NCI-H146 treated with DMSO at 0.1 percent for 48 hours (cell line): ENCODE data around the gene APBA2.
"Not testable (repeated sequence)": the region's sequence is repeated elsewhere in the genome, so short reads cannot be mapped to it uniquely, and the experiment has no call there.

Experiments used
- DNase-seq: peaks from one replicate; lab custom pipeline; 2025; ENCODE audit not compliant: unreplicated experiment; lab: John Stamatoyannopoulos, UW

The APBA2 gene

DNA sequence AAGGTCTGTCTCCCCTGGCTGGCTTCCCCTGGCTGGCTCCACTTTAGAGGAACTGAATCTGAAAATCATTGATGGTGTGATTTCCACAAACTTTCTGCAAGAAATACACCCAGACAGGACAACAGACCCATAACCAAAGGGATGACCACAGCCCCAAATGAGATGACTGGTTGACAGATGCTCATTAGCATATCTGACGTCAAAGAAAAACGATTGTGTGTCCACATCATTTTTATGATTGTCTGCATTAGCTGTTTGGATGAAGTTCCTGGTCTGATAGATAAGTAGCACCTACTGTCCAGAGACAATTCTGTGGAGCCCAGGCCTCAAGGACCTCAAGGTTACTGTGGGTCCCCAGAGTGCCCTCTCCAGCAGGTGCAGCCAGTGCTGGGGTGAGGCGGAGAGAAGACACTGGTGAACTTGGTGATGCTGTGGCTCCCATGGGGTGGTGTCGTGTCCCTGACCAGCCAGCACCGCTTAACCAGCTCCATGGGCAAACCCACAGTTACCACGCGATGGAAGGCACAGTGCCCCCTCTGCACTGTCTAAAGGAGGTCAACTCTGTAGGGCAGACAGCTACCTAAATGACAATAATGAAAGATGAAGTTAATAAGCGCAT, 256.5 kb downstream of the APBA2 start:
- no peak for DNase-seq

GRCh38 chr15:29143293-29143692, 257.5 kb downstream of the APBA2 start:
- no peak for DNase-seq

DNA sequence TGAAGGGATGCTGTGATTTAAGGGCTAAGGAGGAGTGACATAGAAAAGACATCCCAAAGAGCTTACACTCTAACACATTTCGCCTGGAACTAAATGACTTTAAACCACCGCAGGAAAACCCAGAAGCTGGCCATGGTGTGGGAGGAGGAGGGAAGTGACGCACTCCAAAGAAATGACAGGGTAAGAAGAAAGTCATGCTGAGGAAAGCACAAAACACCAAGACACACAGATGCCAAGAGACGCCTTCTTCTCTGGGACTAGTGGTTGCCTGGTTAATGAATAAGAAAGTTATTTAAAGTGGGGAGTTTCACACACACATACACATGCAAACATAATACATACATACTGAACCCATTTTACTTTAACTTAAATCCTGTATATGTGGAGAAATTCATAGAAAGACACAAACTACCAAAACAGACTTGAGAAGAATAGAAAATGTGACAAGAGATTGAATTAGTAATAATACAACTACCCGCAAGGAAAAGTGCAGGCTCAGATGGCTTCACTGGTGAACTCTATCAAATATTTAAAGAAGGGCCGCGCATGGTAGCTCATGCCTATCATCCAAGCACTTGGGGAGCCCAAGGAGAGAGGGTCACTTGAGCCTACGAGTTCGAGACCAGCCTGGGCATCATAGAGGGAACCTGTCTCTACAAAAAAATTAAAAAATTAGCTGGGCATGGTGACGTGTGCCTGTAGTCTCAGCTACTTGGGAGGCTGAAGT, 258.3 kb downstream of the APBA2 start:
- no peak for DNase-seq

GRCh38 chr15:29149738-29150075, 263.9 kb downstream of the APBA2 start:
- no peak for DNase-seq

DNA sequence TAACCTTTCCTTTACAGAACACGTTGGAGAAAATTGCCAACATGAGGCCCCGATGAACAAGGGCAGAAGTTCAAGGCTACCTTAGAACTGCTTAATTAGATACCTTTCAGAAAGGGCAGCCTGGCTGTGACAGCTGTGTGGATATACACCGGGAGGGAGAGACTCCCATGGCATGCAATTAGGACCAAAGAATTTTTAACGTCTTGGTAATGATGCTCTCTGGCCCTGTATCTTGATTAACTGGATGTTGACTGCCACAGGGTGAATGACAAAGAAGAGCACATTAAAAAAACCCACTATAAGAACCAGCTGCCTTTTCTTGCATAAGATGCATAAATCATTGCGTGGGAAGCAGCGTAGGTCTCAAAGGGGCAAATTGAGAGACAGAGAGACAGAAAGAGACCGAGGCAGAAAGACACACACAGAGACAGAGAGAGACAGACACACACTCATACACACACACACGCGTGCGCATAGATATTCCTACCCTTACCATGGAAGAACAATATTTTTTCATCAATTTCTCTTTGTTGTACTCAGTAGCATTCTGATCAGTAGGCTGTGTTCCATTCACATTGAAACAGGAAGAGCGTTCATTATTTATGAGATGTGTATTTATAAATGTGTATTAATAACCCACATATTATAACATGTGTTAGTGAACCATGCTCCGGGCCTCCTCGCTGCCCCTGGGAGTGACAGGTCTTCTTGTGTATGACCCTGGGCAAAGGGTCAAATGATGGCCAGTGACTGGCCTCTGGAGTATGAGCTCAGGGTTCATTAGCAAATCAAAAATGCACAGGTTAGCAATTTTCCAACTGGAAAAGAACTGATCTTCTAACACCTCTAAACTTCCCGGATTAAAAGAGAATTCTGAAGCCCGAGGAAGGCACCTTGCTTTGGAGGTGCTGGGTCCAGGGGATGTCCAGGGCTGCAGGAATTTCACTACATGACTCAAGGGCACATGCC, 265.0 kb downstream of the APBA2 start:
- no peak for DNase-seq

DNA sequence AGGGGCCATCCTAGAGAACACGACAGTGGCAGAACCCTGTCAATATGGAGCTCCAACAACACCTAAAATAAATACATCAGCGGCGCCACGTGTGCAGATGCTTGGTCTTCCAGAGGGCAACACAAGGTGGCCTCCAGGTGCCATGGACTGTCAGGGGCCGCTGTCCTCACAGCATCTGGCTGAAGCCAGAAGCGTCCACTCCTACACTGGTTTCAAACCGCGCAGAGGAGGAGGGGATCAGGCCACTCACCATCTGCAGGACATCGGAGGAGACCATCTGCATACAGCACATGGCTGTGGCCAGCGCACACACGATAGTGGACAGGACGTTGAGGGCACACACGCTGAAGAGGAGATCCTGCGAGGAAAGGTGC, 265.7 kb downstream of the APBA2 start:
- no peak for DNase-seq

DNA sequence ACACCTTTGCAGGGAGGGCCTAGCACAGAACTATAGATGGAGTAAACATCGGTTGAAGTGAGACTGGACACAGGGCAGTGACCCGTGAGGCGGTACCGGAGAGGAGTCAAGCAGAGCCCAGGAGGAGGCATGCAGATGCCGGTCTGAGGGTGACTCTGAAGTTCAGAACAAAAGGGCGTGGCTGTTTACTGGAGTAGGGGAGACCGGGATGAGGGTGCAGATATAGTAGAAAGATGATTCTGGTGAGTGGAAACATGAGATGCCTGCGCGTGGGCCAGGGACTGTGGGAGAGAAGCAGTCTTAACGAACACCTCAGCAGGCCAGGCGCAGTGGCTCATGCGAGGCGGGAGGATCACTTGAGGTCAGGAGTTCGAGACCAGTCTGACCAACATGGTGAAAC, 270.7 kb downstream of the APBA2 start:
- no peak for DNase-seq

DNA sequence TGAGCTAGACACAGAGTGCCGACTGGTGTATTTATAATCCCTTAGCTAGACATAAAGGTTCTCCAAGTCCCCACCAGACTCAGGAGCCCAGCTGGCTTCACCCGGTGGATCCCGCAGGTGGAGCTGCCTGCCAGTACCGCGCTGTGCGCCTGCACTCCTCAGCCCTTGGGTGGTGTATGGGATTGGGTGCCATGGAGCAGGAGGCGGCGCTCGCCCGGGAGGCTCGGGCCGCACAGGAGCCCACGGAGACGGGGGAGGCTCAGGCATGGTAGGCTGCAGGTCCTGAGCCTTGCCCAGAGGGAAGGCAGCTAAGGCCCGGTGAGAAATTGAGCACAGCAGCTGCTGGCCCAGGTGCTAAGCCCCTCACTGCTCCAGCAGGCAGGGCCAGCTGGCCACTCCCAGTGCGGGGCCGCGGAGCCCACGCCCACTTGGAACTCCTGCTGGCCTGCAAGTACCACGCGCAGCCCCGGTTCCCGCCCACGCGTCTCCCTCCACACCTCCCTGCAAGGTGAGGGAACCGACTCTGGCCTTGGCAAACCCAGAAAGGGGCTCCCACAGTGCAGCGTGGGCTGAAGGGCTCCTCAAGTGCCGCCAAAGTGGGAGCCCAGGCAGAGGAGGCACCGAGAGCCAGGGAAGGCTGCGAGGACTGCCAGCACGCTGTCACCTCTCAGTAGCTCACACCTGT, 274.1 kb downstream of the APBA2 start:
- no peak for DNase-seq

DNA sequence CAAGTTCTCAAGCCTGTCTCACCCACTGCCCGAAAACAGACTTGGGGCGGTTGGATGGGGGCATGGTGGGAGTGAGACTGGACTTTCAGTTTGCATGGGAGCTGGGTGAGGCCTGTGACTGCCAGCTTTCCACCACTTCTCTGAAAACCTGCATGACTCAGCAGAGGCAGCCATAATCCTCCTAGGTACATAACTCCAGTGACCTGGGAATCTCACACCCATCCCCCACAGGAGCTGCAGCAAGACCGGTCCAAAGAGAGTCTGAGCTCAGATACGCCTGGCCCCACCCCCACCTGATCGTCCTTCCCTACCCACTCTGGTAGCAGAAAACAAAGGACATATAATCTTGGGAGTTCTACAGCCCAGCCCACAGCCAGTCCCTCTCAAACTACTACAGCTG, 276.6 kb downstream of the APBA2 start:
- no peak for DNase-seq

DNA sequence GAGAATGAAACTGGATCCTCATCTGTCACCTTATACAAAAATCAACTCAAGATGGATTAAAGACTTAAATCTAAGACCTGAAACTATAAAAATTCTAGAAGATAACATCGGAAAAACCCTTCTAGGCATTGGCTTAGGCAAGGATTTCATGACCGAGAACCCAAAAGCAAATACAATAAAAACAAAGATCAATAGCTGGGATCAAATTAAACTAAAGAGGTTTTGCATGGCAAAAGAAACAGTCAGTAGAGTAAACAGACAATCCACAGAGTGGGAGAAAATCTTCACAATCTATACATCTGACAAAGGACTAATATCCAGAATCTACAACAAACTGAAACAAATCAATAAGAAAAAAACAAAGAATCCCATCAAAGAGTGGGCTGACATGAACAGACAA, 281.3 kb downstream of the APBA2 start:
- DNase-seq: not testable (repeated sequence)
